ENCODE results near the gene CLMP.

The CLMP gene

DNA sequence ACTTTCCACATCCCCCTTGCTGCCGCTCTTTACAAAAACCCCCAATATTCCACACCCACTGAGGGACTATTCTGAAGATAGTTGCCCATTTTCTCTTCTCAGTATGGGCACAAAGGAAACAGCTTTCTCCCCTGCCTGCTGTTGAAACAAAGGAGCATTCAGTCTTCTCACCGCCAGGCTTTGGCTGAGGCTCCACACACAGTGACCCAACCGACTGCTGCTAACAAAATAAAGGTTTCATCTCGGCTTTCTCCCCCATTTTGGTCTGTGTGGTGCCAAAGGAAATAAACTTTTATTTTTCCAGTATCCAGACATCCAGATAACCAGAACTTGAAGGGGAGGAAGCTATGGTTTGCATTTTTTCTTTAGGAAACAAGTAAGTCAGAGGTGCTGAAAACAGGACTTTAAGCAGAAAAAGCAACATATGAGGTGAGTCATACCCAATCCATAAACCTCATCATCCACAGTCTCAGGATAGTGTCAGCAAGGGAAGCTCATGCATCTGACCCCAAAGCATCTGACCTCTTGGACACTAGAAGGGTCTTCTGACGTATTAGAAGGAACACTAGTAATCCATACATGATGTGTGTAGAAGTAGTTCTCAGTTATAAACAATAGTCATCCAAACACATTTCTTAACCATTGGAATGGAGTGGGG, 6.4 kb downstream of the CLMP start:
- DNase-seq (ENCODE audit: low read depth), result no peak

DNA sequence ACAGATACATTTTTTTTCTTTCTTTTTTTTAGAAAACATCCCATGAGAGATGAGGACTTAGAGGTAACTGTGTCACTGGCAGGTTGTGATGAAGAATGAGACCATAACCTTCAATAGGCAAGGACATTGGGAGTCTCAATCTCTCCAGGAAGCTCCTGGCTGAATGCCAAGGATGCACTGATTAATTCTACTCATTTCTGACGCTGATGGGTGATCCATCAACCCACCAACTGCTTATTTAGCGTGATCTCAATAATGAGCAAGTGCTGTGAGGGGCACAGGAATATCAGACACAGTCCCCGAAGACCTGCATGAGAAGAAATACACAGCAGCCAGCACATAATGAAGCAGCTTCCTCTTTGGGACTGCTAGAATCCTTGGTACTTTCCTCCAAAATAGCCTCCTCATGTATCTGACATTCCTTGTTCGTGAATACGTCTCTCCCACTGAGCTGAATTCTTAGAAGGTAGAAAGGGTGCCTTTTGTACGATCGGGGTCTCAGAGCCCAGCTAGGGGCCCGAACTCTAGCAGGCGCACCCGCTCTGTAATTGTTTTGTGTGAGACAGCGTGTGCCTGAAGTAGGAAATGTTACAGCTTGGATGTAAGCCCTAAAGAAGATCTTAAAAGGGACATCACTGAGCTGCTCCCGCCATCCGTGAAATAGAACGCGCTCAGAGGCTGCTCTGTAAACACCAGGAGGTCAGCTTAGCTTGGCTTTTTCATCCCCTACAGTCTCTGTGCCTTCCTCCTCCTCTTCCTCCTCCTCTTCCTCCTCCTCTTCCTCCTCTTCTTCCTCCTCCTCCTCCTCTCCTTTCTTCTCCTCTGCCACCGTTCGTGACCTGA, 7.2 kb downstream of the CLMP start:
- no peak for DNase-seq (ENCODE audit: low read depth)

GRCh38 chr11:123187248-123187647, 7.8 kb downstream of the CLMP start:
- no peak for DNase-seq (ENCODE audit: low read depth)

GRCh38 chr11:123186286-123186685, 8.8 kb downstream of the CLMP start:
- no peak for DNase-seq (ENCODE audit: low read depth)

GRCh38 chr11:123185326-123185725, 9.7 kb downstream of the CLMP start:
- no peak for DNase-seq (ENCODE audit: low read depth)

- no peak for DNase-seq (ENCODE audit: low read depth)
Measured at GRCh38 chr11:123184531-123184930, 10.5 kb downstream of the CLMP start.

- DNase-seq (ENCODE audit: low read depth), result no peak
Measured at GRCh38 chr11:123183391-123184099, 11.5 kb downstream of the CLMP start.

DNA sequence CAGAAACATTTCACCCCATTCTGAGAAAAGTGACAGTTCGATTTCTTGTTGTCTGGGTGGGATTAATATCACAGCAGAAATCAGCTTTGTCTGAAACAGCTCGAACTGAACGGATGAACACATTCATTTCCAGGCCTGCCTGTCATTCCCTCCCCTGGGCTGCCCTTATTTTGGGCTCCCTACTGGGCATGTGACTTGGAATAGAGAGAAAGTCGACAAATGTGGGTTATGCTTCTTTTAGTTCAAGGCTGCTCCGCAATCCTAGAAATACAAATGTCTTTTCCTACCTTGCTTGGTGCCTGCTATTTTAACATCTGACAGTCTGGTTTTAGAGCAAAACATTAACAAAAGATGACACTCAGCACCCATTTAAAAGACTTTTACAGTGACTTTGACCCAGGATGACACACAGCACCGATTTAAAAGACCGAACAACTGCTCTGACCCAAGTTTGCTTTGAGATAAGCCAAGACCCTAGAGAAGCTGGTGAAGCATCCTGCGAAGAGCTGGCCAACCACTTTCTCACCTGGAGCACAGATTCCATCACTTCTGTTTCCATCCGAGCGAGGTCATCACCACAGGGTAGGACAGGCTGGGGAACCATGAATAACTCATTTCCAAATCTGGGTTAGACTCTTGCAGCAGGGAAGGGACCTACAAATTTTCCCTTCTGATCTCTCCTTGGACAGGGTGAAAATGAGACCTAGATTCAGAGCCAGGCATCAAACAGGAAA, 13.1 kb downstream of the CLMP start:
- no peak for DNase-seq (ENCODE audit: low read depth)

DNA sequence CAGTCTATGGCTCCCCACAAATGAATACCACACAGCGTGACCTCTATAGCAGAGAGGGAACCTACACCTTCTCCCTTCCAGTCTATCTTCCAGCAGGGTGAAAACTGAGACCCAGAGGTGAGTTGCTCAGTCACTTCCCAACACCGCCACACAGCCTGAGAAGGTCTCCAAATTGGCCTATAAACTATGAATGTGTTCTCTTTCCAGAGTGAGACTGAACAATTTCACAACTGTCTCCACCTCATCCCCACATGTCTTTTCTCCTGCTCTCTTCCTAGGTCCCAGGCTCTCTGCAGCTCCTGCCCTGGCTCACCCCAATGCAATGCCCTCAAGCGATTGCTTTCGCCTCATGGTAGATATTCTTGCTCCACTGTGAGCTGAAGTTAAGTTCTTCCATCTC, 14.0 kb downstream of the CLMP start:
- no peak for DNase-seq (ENCODE audit: low read depth)

DNA sequence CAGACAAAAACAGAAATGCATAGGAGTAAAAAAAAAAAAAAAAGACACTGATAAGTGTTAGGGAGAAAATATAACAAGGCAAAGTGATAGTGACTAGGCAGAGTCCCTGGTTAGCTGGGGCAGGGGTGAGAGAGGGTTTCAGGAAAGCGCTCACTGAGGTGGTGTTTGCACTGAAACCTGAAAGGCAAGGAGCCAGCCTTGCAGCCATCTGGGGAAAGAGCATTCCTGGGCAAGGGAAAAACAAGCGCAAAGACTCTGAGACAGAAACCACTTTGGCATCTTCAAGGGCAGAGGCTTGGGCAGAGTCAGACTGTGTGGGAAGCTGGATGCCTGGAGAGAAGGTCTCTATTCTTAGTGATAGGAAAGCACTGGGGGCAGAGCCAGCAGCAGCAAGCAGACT, 14.5 kb downstream of the CLMP start:
- DNase-seq (ENCODE audit: low read depth), result no peak

DNA sequence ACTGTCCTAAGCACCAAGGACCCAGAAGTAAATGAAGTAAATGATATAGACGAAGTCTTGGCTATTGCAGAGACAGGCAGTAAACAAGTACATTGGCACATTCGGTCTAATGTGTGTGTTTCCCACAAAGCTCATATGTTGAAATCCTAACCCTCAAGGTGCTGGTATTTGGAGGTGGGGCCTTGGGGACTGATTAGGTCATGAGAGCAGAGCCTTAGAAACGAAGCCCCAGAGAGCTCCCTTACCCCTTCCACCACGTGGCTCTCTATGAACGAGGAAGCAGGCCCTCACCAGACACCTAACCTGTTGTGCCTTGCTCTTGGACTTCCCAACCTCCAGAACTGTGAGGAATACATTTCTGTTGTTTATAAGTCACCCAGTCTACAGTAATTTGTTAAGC, 14.9 kb downstream of the CLMP start:
- DNase-seq (ENCODE audit: low read depth), result no peak

DNA sequence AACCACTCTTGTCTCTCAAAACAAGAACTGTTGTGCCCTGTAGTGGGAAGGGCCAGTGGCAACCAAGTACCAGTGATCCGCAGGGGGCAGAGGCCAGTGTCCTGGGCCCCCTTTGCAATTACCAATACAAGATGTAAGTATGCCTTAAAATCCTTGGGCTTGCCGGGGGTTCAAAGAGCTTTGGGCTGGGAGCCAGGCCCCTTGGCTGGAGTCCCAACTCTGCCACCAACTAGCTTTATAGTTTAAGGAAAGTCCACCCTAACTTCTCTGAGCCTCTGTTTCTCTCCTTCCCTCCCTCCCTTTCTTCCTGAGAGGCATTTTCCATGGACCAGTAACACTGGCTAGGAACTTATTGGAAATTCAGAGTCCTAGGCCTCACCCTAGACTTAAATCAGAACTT, 15.5 kb downstream of the CLMP start:
- DNase-seq (ENCODE audit: low read depth), result no peak

DNA sequence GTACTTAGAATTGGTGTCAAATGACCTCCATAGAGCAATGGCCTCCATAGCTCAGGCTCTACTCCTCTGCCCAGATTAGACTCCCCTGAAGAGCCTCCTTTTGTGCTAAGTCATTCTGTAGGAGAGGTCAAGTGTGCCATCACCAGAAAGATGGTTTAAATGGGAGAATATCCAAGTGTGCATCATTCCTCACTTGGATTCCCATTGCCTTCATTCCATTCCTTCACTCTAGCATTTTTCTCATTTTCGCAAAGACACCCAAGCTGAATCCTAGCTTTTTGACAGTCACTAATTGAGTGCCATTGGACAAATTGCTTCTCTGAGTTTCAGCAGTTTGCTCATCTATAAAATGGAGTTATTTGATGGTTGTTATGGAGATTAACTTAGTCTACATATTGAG, 16.9 kb downstream of the CLMP start:
- no peak for DNase-seq (ENCODE audit: low read depth)

GRCh38 chr11:123176785-123177184, 18.3 kb downstream of the CLMP start:
- no peak for DNase-seq (ENCODE audit: low read depth)

- no peak for DNase-seq (ENCODE audit: low read depth)
Measured at GRCh38 chr11:123174196-123175183, 20.6 kb downstream of the CLMP start.

- no peak for DNase-seq (ENCODE audit: low read depth)
Measured at GRCh38 chr11:123173856-123174186, 21.2 kb downstream of the CLMP start.

DNA sequence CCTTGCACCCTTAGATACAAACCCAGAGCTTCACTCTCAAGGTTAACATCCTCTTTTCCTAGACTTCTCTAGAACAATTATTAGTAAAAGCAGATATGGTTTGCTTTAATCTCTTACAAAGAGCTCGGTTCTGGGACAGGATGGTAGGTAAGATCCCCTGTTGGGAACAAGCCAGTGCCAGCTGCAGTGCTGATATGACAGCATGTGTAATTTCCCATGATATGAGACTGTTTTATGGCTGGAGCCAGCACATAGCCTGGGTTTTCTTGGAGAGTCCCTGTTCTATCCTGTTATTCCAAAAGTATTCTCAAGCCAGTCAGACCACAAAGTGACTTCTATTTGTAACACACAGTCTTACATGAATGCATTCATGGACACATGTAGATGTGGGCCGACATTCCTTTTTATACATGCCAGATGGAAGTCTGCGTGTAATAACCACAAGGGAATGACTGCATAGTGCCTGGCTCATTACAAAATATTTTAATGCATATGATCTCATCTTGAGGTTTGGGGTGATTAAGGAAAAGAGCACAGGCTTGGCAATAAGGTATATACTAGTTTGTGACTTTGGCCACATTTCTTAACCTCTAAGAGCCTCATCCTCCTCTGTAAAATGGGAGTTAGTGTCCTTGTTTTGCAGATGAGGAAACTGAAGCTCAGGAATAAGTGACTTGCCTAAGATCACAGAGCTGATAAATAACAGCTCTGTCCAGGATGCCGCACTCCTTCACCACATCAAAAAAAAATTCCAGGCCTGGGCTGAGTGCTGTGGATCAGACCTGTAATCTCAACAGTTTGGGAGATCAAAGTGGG, 21.8 kb downstream of the CLMP start:
- DNase-seq (ENCODE audit: low read depth), result no peak

DNA sequence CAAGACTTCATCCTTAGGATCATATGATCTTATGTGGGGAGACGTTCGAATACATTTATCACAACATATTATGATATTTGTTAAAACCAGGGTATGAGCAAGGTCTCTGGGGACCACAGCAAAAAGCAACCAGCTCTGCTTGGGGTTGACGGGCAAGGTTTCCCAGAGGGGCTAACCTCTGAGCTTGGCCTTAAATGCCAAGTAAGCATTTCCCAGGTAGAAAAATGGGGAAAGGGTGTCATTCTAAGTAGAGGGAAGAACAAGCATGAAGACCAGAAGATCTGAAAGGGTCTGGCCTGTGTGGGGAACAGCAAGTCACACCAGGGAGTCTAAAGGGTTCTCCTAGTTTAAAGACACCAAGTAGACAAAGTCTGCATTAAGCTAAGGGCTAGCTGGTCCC, 24.1 kb downstream of the CLMP start:
- DNase-seq (ENCODE audit: low read depth), result no peak

- no peak for DNase-seq (ENCODE audit: low read depth)
Measured at GRCh38 chr11:123169821-123170220, 25.2 kb downstream of the CLMP start.

GRCh38 chr11:123168955-123169484, 26.0 kb downstream of the CLMP start:
- no peak for DNase-seq (ENCODE audit: low read depth)
